ENCODE results near the gene GAREM1.

GRCh38 chr18:32502014-32502413 lies 31.3 kb upstream of the GAREM1 start:
- TF ChIP-seq EZH2 (IDR thresholded peaks at IDR 0.05; ENCODE audit: borderline replicate concordance, low read depth, low read length, severe bottlenecking) (no peak), CTCF (IDR thresholded peaks at IDR 0.05; ENCODE audit: borderline replicate concordance, extremely low read depth, low read length, poor library complexity, severe bottlenecking) (no peak)

Measured in DND-41 (cell line).